Cardiac fibroblast (primary cell): ENCODE results near the gene PIAS2.

Source experiments
- DNase-seq, 2 donors: peaks; one replicate each; pipeline versions ENCODE4 v3.0.0 to v3.0.0-alpha.2; 2010; ENCODE audit warnings: low read depth in 2 of 2
- H3K4me3 ChIP-seq, 2 donors: replicated peaks in 1 of 2; 1 replicate in 1 of 2; 2 replicates in 1 of 2; pipeline ENCODE4 v1.5.1; 2011; ENCODE audit warnings: low read depth in 2 of 2, low read length in 2 of 2, mild to moderate bottlenecking in 2 of 2, moderate library complexity in 1 of 2
- CTCF ChIP-seq: IDR thresholded peaks from one replicate; pipeline ENCODE4 v1.5.1; 2011; ENCODE audit warnings: low read depth, mild to moderate bottlenecking, low read length, inconsistent platforms

Gene PIAS2

GRCh38 chr18:46899274-46899948, 17.9 kb downstream of the PIAS2 start:
- TF ChIP-seq CTCF, result no peak
- DNase-seq, result no peak

GRCh38 chr18:46894124-46894523, 23.2 kb downstream of the PIAS2 start:
- no peak for DNase-seq
- no peak for TF ChIP-seq CTCF
- H3K4me3 ChIP-seq, result no peak overlapping the region

More at GRCh38 chr18:46899274-46899948, 17.9 kb downstream of the PIAS2 start:
- H3K4me3 ChIP-seq, result no peak overlapping the region

GRCh38 chr18:46893360-46893759, 23.9 kb downstream of the PIAS2 start:
- H3K4me3 ChIP-seq, result no peak overlapping the region
- TF ChIP-seq CTCF, result no peak
- DNase-seq, result no peak

- no peak overlapping the region for H3K4me3 ChIP-seq
- DNase-seq, result no peak
- TF ChIP-seq CTCF, result no peak
Observed at GRCh38 chr18:46892842-46893241, 24.5 kb downstream of the PIAS2 start.

GRCh38 chr18:46891742-46892214, 25.5 kb downstream of the PIAS2 start:
- no peak for TF ChIP-seq CTCF
- no peak for DNase-seq
- H3K4me3 ChIP-seq, result no peak overlapping the region

- H3K4me3 ChIP-seq, result no peak overlapping the region
- no peak for TF ChIP-seq CTCF
- DNase-seq, result no peak
Observed at GRCh38 chr18:46888965-46889364, 28.3 kb downstream of the PIAS2 start.

GRCh38 chr18:46886893-46887292, 30.4 kb downstream of the PIAS2 start:
- H3K4me3 ChIP-seq, result no peak overlapping the region
- no peak for DNase-seq
- TF ChIP-seq CTCF, result no peak
